Activated gamma-delta T cell treated with Interleukin-2 at 50 U/mL for 16 hours (primary cell): Measurements from ENCODE around the gene ZBTB32.
"Not testable (repeated sequence)": the region's sequence is repeated elsewhere in the genome, so short reads cannot be mapped to it uniquely, and the experiment has no call there.

Experiments used
- DNase-seq: peaks from one replicate; pipeline ENCODE4 v3.0.0-alpha.2; 2020

The ZBTB32 gene

GRCh38 chr19:35722897-35723296 is 18.5 kb downstream of the ZBTB32 start:
- no peak for DNase-seq

DNA sequence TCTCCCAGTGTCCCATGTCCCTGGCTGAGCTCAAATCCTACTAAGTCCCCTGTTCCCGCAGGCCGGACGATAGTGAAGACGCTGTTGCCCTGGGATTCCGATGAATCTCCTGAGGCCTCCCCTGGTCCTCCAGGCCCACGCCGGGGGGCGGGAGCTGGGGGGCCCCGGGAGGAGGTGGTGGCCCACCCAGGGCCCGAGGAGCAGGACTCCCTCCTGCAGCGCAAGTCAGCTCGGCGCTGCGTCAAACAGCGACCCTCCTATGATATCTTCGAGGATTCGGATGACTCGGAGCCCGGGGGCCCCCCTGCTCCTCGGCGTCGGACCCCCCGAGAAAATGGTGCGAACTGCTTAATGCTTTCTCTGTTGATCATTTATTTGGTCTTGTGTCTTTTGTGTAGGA is 19.3 kb downstream of the ZBTB32 start:
- DNase-seq, result no peak

DNA sequence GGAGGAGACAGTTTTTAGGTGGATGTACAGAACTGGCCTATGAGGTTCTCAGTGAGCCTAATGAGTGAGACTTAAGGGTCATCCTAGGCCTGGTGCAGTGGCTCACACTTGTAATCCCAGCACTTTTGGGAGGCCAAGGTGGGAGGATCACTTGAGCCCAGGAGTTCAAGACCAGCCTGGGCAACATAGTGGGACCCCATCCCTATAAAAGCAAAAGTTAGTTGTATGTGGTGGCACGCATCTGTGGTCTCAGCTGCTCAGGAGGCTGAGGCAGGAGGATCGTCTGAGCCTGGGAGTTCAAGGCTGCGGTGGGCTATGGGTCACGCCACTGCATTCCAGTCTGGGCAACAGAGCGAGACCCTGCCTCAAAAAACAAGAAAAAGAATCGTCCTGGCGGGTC is 19.8 kb downstream of the ZBTB32 start:
- DNase-seq, result not testable (repeated sequence)

DNA sequence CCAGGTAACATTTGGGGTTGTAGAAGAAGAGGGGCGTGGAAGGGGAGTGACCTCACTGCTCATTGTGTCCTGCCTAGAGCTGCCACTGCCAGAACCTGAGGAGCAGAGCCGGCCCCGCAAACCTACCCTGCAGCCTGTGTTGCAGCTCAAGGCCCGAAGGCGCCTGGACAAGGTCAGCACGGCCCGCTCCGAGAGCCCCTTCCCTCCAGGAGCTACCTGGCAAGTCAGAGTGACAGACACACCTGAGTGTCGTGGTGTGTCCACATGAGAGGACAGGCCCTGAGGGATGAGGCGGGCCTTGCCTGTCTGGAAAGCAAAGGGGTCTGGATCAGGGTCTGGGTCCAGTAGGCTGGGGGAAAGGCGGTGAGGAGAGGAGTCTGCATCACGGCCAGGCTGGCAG is 20.2 kb downstream of the ZBTB32 start:
- DNase-seq, result no peak

DNA sequence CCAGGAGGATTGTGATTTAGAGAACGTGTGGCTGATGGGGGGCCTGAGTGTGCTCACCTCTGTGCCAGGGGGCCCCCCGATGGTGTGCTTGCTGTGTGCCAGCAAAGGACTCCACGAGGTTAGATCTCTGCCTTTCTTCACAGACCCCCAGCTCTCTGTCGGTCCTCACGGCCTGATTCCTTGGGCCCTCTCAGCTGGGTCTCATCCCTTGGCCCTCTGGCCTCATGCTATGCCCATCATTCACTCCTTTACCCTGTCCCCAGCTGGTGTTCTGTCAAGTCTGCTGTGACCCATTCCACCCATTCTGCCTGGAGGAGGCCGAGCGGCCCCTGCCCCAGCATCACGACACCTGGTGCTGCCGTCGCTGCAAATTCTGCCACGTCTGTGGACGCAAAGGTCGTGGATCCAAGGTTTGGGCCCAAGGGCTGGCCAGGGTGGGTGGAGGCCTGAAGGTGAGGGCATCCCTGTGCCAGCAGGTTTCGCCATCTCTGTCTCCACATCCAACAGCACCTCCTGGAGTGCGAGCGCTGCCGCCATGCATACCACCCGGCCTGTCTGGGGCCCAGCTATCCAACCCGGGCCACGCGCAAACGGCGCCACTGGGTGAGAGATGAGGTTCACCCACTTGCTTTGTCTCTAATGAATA is 21.0 kb downstream of the ZBTB32 start:
- DNase-seq, result no peak

- DNase-seq, result no peak
Measured at GRCh38 chr19:35727053-35727955, 22.9 kb downstream of the ZBTB32 start.

- no peak for DNase-seq
Measured at GRCh38 chr19:35727956-35728706, 23.8 kb downstream of the ZBTB32 start.

- DNase-seq, result no peak
Measured at GRCh38 chr19:35729021-35729420, 24.7 kb downstream of the ZBTB32 start.

- no peak for DNase-seq
Measured at GRCh38 chr19:35729763-35730162, 25.4 kb downstream of the ZBTB32 start.

DNA sequence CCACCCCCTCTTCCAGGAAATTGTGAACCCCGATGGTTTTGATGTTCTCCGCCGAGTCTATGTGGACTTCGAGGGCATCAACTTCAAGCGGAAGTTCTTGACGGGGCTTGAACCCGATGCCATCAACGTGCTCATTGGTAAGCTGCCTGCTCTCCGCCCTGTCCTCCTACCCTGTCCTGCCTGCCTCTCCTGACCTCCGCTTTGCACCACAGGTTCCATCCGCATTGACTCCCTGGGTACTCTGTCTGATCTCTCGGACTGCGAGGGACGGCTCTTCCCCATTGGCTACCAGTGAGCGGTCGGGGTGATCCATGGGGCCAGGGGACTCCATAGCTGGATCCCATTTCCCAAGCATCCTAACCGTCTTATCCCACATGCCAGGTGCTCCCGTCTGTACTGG is 26.0 kb downstream of the ZBTB32 start:
- no peak for DNase-seq

- no peak for DNase-seq
Measured at GRCh38 chr19:35731353-35731752, 27.0 kb downstream of the ZBTB32 start.

- no peak for DNase-seq
Measured at GRCh38 chr19:35731779-35732405, 27.5 kb downstream of the ZBTB32 start.

GRCh38 chr19:35732540-35733179 is 28.3 kb downstream of the ZBTB32 start:
- no peak for DNase-seq

DNA sequence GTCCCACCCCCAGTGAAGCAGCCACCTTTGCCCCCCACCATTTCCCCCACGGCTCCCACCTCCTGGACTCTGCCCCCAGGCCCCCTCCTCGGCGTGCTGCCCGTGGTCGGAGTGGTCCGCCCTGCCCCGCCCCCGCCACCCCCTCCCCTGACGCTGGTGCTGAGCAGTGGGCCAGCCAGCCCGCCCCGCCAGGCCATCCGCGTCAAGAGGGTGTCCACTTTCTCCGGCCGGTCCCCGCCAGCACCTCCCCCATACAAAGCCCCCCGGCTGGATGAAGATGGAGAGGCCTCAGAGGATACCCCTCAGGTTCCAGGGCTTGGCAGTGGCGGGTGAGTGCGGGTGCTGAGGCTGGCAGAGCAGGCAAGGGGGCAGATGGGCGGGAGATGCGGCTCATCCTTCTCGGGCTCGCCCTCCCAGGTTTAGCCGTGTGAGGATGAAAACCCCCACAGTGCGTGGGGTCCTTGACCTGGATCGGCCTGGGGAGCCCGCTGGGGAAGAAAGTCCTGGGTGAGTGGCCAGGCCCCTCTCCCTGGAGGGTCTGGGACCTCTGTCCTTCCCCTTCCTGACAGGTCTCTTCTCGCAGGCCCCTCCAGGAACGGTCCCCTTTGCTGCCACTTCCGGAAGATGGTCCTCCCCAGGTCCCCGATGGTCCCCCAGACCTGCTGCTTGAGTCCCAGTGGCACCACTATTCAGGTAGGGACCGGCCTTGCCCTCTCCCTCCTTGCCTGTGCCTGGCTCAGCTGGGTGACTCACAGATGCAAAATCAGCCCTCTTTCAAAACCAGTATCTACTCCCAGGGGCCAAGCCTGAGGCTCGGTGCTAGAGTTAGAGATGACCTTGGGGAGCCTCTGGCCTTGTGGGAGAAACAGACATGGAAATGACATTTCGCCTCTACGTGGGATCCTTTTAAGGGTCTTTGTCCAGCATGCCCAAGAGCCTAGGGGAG is 29.1 kb downstream of the ZBTB32 start:
- DNase-seq, result no peak

- no peak for DNase-seq
Measured at GRCh38 chr19:35734273-35734672, 29.9 kb downstream of the ZBTB32 start.

DNA sequence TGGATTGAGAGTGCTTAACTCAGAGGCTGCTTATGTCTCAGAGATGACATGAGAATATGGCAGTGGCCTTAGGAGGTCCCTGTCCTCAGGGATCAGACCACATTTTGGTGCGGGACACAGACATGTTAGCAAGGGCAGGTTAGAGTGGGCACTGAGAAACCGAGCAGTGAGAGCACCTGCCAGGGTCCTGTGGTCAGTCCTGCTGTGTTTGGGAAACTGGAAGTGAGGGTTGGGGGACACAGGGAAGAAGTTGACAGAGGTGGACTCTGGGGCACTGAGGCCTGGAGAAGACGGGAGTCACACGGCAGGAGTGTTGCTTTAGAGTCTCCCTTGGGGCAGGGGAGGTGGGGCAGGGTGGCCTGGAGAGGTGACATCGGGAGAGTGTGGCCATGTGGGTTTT is 30.5 kb downstream of the ZBTB32 start:
- DNase-seq, result no peak

- DNase-seq, result no peak
Measured at GRCh38 chr19:35736913-35737886, 32.8 kb downstream of the ZBTB32 start.

GRCh38 chr19:35738021-35738886 is 33.9 kb downstream of the ZBTB32 start:
- DNase-seq, result no peak

GRCh38 chr19:35738887-35739229 is 34.5 kb downstream of the ZBTB32 start:
- DNase-seq, result no peak
